8988T (cell line): ENCODE results near the gene DIPK1B.

Experiments
- DNase-seq: peaks from one replicate; pipeline ENCODE4 v3.0.0; 2011

Gene DIPK1B

GRCh38 chr9:136673088-136673974 lies 39.0 kb upstream of the DIPK1B start:
- no peak for DNase-seq

- DNase-seq, result no peak
Measured at GRCh38 chr9:136673975-136674785, 38.2 kb upstream of the DIPK1B start.

GRCh38 chr9:136674786-136675349 lies 37.5 kb upstream of the DIPK1B start:
- no peak for DNase-seq

GRCh38 chr9:136675477-136676296 lies 36.7 kb upstream of the DIPK1B start:
- DNase-seq, result no peak

GRCh38 chr9:136676297-136676794 lies 36.0 kb upstream of the DIPK1B start:
- DNase-seq, result no peak

GRCh38 chr9:136676920-136677686 lies 35.3 kb upstream of the DIPK1B start:
- no peak for DNase-seq

- DNase-seq, result no peak
Measured at GRCh38 chr9:136678034-136678433, 34.3 kb upstream of the DIPK1B start.

- DNase-seq, result no peak
Measured at GRCh38 chr9:136678624-136679023, 33.7 kb upstream of the DIPK1B start.

GRCh38 chr9:136679431-136679941 lies 32.9 kb upstream of the DIPK1B start:
- DNase-seq, result no peak

- no peak for DNase-seq
Measured at GRCh38 chr9:136681029-136681428, 31.3 kb upstream of the DIPK1B start.

- DNase-seq, result no peak
Measured at GRCh38 chr9:136681945-136682699, 30.2 kb upstream of the DIPK1B start.

- no peak for DNase-seq
Measured at GRCh38 chr9:136682710-136683109, 29.7 kb upstream of the DIPK1B start.

- no peak for DNase-seq
Measured at GRCh38 chr9:136683173-136683745, 29.1 kb upstream of the DIPK1B start.

GRCh38 chr9:136683755-136684154 lies 28.6 kb upstream of the DIPK1B start:
- DNase-seq, result no peak

GRCh38 chr9:136684339-136684738 lies 28.0 kb upstream of the DIPK1B start:
- no peak for DNase-seq

GRCh38 chr9:136684799-136685198 lies 27.6 kb upstream of the DIPK1B start:
- no peak for DNase-seq

- DNase-seq, result no peak
Measured at GRCh38 chr9:136685216-136685615, 27.2 kb upstream of the DIPK1B start.

- peak; percentile 84 for DNase-seq
Measured at GRCh38 chr9:136685790-136686533, 26.4 kb upstream of the DIPK1B start.

GRCh38 chr9:136686534-136686793 lies 25.9 kb upstream of the DIPK1B start:
- DNase-seq, result no peak
